Measurements from ENCODE around the gene RBM22.

RBM22 gene

GRCh38 chr5:150644058-150644457, 56.8 kb downstream of the RBM22 start:
- DNase-seq (ENCODE audit: low read depth, low spot score): no peak
- WGBS (ENCODE audit: insufficient coverage, insufficient read length): no CpG with 5 or more reads among the region's 5 CpGs
- no peaks in the 10 kb centered on the region for H3K36me3 ChIP-seq (ENCODE audit: control insufficient read depth, insufficient read depth, low read length)
- H3K4me3 ChIP-seq (ENCODE audit: low read length): no peak overlapping the region
- H3K9me3 ChIP-seq (ENCODE audit: control insufficient read depth, insufficient read depth, low read length): no peaks in the 10 kb centered on the region
- H3K27me3 ChIP-seq (ENCODE audit: control insufficient read depth, insufficient read depth, low read length): no peaks in the 10 kb centered on the region
- 0 out of 2 replicates have a peak, but pooled peaks cover 1% of the 10 kb centered on the region for H3K4me1 ChIP-seq (ENCODE audit: control insufficient read depth, insufficient read depth, low read length)
- H3K27ac ChIP-seq (ENCODE audit: low read length): no peak overlapping the region

GRCh38 chr5:150642991-150643710, 57.7 kb downstream of the RBM22 start:
- Histone ChIP-seq H3K27ac (ENCODE audit: low read length) (no peak overlapping the region), H3K9me3 (ENCODE audit: control insufficient read depth, insufficient read depth, low read length) (no peaks in the 10 kb centered on the region), H3K4me3 (ENCODE audit: low read length) (no peak overlapping the region), H3K36me3 (ENCODE audit: control insufficient read depth, insufficient read depth, low read length) (no peaks in the 10 kb centered on the region), H3K27me3 (ENCODE audit: control insufficient read depth, insufficient read depth, low read length) (no peaks in the 10 kb centered on the region), H3K4me1 (ENCODE audit: control insufficient read depth, insufficient read depth, low read length) (0 out of 2 replicates have a peak, but pooled peaks cover 1% of the 10 kb centered on the region)
- no peak for DNase-seq (ENCODE audit: low read depth, low spot score)
- WGBS (ENCODE audit: insufficient coverage, insufficient read length): no CpG with 5 or more reads among the region's 12 CpGs

GRCh38 chr5:150642567-150642927, 58.3 kb downstream of the RBM22 start:
- no peaks in the 10 kb centered on the region for H3K36me3 ChIP-seq (ENCODE audit: control insufficient read depth, insufficient read depth, low read length)
- no peaks in the 10 kb centered on the region for H3K9me3 ChIP-seq (ENCODE audit: control insufficient read depth, insufficient read depth, low read length)
- WGBS (ENCODE audit: insufficient coverage, insufficient read length): no CpG with 5 or more reads among the region's 5 CpGs
- H3K27ac ChIP-seq (ENCODE audit: low read length): no peak overlapping the region
- H3K27me3 ChIP-seq (ENCODE audit: control insufficient read depth, insufficient read depth, low read length): no peaks in the 10 kb centered on the region
- H3K4me1 ChIP-seq (ENCODE audit: control insufficient read depth, insufficient read depth, low read length): 0 out of 2 replicates have a peak, but pooled peaks cover 3% of the 10 kb centered on the region
- DNase-seq (ENCODE audit: low read depth, low spot score): no peak
- H3K4me3 ChIP-seq (ENCODE audit: low read length): no peak overlapping the region

GRCh38 chr5:150641824-150642566, 58.9 kb downstream of the RBM22 start:
- Histone ChIP-seq H3K4me1 (ENCODE audit: control insufficient read depth, insufficient read depth, low read length) (0 out of 2 replicates have a peak, but pooled peaks cover 3% of the 10 kb centered on the region), H3K27me3 (ENCODE audit: control insufficient read depth, insufficient read depth, low read length) (no peaks in the 10 kb centered on the region), H3K4me3 (ENCODE audit: low read length) (no peak overlapping the region), H3K9me3 (ENCODE audit: control insufficient read depth, insufficient read depth, low read length) (no peaks in the 10 kb centered on the region), H3K36me3 (ENCODE audit: control insufficient read depth, insufficient read depth, low read length) (no peaks in the 10 kb centered on the region), H3K27ac (ENCODE audit: low read length) (no peak overlapping the region)
- no CpG with 5 or more reads among the region's 5 CpGs for WGBS (ENCODE audit: insufficient coverage, insufficient read length)
- DNase-seq (ENCODE audit: low read depth, low spot score): no peak

- Histone ChIP-seq H3K36me3 (ENCODE audit: control insufficient read depth, insufficient read depth, low read length) (no peaks in the 10 kb centered on the region), H3K4me1 (ENCODE audit: control insufficient read depth, insufficient read depth, low read length) (0 out of 2 replicates have a peak, but pooled peaks cover 3% of the 10 kb centered on the region), H3K27me3 (ENCODE audit: control insufficient read depth, insufficient read depth, low read length) (no peaks in the 10 kb centered on the region), H3K9me3 (ENCODE audit: control insufficient read depth, insufficient read depth, low read length) (no peaks in the 10 kb centered on the region), H3K4me3 (ENCODE audit: low read length) (no peak overlapping the region), H3K27ac (ENCODE audit: low read length) (no peak overlapping the region)
- DNase-seq (ENCODE audit: low read depth, low spot score): no peak
- no CpG with 5 or more reads among the region's 9 CpGs for WGBS (ENCODE audit: insufficient coverage, insufficient read length)
Observed at GRCh38 chr5:150641006-150641570, 59.8 kb downstream of the RBM22 start.

Measured in iPS DF 6.9 (cell line).